Measurements from ENCODE around the gene MYZAP. TPM values are rescaled to one million over a fixed set of nuclear protein-coding genes. Genes with fewer than 3 reads are reported as not detected.

MYZAP gene
- total RNA-seq, 1 experiment from 2014 or later: 1.1 TPM

DNA sequence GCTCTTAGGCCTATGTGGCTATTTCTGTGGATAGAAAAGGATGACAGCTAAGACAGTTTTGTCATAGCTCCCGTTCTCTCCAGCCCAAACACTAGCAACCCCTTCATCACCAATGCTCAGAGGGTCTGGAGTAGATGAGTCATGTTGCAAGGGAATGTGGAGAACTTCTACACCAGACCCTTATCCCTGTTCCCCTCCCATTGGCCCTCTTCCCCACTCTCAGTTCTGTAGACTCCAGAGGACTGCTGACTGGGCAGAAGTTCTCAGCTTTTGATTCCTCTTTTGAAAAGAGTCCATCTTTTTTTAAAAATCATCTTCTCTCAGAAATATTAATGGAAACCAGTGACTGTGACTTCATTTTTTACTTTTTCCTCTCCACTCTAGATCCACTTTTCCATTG lies 2.4 kb upstream of the MYZAP start:
- DNase-seq (ENCODE audit: low read depth, low spot score) (no peak), ATAC-seq (no peak)
- Histone ChIP-seq H3K4me1 (ENCODE audit: control insufficient read depth, insufficient read depth, low read length) (no peaks in the 10 kb centered on the region), H3K9me3 (ENCODE audit: control insufficient read depth, insufficient read depth, low read depth, low read length) (no peaks in the 10 kb centered on the region), H3K4me3 (ENCODE audit: low read depth in 2 of 2, low read length in 2 of 2) (no peak overlapping the region), H3K27ac (ENCODE audit: low read length) (no peak overlapping the region), H3K36me3 (ENCODE audit: control insufficient read depth, insufficient read depth, low read length) (peaks cover 2% of the 10 kb centered on the region; the same call in 1 of the 2 replicates), H3K27me3 (ENCODE audit: control insufficient read depth, insufficient read depth, low read length) (peaks cover 22% of the 10 kb centered on the region)
- in situ Hi-C loops (cut with HindIII; ENCODE audit: low pct_unique_long_range_greater_than_20kb, low sequenced_read_pairs) (no loop called here), intact Hi-C loops (cut with micrococcal nuclease; ENCODE audit: unreplicated experiment) (no loop called here)
- TF ChIP-seq TCF7L2 (IDR thresholded peaks at IDR 0.05; ENCODE audit: low read depth, low read length) (no peak), POLR2AphosphoS5 (IDR thresholded peaks at IDR 0.05; ENCODE audit: low read depth, low read length) (no peak), CTCF (IDR thresholded peaks at IDR 0.05) (no peak), SIN3A (IDR thresholded peaks at IDR 0.05; ENCODE audit: borderline replicate concordance, insufficient read depth, low read depth, low read length) (no peak)
- TF ChIP-seq, protein P1, sequence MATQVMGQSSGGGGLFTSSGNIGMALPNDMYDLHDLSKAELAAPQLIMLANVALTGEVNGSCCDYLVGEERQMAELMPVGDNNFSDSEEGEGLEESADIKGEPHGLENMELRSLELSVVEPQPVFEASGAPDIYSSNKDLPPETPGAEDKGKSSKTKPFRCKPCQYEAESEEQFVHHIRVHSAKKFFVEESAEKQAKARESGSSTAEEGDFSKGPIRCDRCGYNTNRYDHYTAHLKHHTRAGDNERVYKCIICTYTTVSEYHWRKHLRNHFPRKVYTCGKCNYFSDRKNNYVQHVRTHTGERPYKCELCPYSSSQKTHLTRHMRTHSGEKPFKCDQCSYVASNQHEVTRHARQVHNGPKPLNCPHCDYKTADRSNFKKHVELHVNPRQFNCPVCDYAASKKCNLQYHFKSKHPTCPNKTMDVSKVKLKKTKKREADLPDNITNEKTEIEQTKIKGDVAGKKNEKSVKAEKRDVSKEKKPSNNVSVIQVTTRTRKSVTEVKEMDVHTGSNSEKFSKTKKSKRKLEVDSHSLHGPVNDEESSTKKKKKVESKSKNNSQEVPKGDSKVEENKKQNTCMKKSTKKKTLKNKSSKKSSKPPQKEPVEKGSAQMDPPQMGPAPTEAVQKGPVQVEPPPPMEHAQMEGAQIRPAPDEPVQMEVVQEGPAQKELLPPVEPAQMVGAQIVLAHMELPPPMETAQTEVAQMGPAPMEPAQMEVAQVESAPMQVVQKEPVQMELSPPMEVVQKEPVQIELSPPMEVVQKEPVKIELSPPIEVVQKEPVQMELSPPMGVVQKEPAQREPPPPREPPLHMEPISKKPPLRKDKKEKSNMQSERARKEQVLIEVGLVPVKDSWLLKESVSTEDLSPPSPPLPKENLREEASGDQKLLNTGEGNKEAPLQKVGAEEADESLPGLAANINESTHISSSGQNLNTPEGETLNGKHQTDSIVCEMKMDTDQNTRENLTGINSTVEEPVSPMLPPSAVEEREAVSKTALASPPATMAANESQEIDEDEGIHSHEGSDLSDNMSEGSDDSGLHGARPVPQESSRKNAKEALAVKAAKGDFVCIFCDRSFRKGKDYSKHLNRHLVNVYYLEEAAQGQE (IDR thresholded peaks at IDR 0.05; ENCODE audit: insufficient read depth in 1 of 2, low read depth in 2 of 2, low read length in 1 of 2): no peak
- CTCF ChIA-PET: no interaction called here
- no TSS peak for BruUV-seq (replicated peaks)
- POLR2A ChIA-PET: no interaction called here

DNA sequence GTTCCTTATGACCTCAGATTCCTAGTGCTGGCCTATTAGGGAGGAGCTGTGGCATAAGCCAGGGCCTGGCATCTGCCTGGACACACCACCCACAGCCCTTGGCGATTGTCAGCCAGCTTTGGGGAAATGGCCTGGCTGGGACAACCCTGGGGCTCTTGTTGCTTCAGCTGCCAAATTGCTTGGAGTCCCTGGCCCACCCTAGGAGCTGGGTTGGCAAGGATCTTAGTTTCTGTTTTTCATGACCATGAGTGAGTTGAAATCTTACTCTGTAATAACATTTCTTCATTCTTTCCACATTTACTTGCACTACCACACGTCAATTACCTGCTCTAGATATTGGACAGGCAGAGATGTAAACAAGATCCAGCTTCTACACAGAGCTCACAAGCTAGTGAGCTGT lies 1.9 kb upstream of the MYZAP start:
- CTCF ChIA-PET: no interaction called here

More for the DNA sequence above, 1.9 kb upstream of the MYZAP start:
- no TSS peak for BruUV-seq (replicated peaks)
- intact Hi-C loops (cut with micrococcal nuclease; ENCODE audit: unreplicated experiment) (no loop called here), in situ Hi-C loops (cut with HindIII; ENCODE audit: low pct_unique_long_range_greater_than_20kb, low sequenced_read_pairs) (no loop called here)
- TF ChIP-seq TCF7L2 (IDR thresholded peaks at IDR 0.05; ENCODE audit: low read depth, low read length) (no peak), POLR2AphosphoS5 (IDR thresholded peaks at IDR 0.05; ENCODE audit: low read depth, low read length) (no peak), SIN3A (IDR thresholded peaks at IDR 0.05; ENCODE audit: borderline replicate concordance, insufficient read depth, low read depth, low read length) (no peak), CTCF (IDR thresholded peaks at IDR 0.05) (no peak)
- TF ChIP-seq, protein P1 (IDR thresholded peaks at IDR 0.05; ENCODE audit: insufficient read depth in 1 of 2, low read depth in 2 of 2, low read length in 1 of 2): no peak
- Histone ChIP-seq H3K36me3 (ENCODE audit: control insufficient read depth, insufficient read depth, low read length) (peaks cover 2% of the 10 kb centered on the region; the same call in 1 of the 2 replicates), H3K27me3 (ENCODE audit: control insufficient read depth, insufficient read depth, low read length) (peaks cover 22% of the 10 kb centered on the region), H3K9me3 (ENCODE audit: control insufficient read depth, insufficient read depth, low read depth, low read length) (no peaks in the 10 kb centered on the region), H3K4me1 (ENCODE audit: control insufficient read depth, insufficient read depth, low read length) (no peaks in the 10 kb centered on the region), H3K27ac (ENCODE audit: low read length) (no peak overlapping the region), H3K4me3 (ENCODE audit: low read depth in 2 of 2, low read length in 2 of 2) (no peak overlapping the region)
- no peak for DNase-seq (ENCODE audit: low read depth, low spot score)
- POLR2A ChIA-PET: no interaction called here
- ATAC-seq: no peak
